ENCODE measurements around the gene DHRS2.
A peak's percentile ranks its signal among the peaks of the same experiment; 100 is the strongest.
"Not testable (repeated sequence)": the region's sequence is repeated elsewhere in the genome, so short reads cannot be mapped to it uniquely, and the experiment has no call there.

Gene DHRS2

DNA sequence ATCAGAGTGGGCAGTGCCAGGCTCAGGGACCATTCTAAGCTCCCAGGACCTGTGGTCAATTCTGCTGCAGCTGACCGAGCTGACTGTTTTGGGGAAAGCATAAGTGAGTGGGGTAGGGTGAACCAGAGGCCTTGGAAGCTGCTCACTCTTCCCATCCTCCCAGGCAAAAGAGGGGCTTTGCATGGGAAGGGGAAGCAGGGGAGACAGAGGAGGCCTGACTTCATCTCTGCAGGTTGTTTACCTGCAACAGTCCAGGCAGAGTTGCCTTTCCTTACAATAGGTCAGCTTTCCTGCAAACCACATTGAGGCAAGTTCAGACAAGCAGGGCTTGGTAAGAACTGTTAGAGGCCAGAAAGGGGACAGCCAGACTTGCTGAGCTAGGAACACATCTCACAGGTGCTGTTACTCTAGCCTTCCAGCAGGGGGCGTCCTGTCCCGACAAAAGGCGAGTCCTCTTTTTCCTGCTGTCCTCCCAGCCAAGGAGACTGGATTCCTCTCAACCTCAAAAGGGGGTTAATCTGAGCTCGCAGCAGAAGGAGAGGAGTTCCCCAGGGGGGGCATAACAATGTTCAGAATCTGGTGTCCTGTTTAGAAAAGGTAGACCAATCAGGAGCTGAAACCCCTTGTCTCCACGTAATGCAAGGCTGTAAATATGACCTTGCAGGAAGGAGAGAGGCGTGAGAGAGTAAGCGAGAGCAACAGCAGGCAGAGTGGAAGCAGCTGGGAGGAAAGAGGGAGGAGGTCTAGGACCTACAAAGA, 4.3 kb upstream of the DHRS2 start:
- peak; percentile 84 for DNase-seq (ENCODE audit: low read depth)
- no peak overlapping the region for H3K4me3 ChIP-seq (ENCODE audit: low read depth, low read length)
- TF ChIP-seq, protein P1, sequence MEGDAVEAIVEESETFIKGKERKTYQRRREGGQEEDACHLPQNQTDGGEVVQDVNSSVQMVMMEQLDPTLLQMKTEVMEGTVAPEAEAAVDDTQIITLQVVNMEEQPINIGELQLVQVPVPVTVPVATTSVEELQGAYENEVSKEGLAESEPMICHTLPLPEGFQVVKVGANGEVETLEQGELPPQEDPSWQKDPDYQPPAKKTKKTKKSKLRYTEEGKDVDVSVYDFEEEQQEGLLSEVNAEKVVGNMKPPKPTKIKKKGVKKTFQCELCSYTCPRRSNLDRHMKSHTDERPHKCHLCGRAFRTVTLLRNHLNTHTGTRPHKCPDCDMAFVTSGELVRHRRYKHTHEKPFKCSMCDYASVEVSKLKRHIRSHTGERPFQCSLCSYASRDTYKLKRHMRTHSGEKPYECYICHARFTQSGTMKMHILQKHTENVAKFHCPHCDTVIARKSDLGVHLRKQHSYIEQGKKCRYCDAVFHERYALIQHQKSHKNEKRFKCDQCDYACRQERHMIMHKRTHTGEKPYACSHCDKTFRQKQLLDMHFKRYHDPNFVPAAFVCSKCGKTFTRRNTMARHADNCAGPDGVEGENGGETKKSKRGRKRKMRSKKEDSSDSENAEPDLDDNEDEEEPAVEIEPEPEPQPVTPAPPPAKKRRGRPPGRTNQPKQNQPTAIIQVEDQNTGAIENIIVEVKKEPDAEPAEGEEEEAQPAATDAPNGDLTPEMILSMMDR (IDR thresholded peaks at IDR 0.05; ENCODE audit: insufficient read depth, low read depth, low read length, missing control alignments): peak; percentile 97

DNA sequence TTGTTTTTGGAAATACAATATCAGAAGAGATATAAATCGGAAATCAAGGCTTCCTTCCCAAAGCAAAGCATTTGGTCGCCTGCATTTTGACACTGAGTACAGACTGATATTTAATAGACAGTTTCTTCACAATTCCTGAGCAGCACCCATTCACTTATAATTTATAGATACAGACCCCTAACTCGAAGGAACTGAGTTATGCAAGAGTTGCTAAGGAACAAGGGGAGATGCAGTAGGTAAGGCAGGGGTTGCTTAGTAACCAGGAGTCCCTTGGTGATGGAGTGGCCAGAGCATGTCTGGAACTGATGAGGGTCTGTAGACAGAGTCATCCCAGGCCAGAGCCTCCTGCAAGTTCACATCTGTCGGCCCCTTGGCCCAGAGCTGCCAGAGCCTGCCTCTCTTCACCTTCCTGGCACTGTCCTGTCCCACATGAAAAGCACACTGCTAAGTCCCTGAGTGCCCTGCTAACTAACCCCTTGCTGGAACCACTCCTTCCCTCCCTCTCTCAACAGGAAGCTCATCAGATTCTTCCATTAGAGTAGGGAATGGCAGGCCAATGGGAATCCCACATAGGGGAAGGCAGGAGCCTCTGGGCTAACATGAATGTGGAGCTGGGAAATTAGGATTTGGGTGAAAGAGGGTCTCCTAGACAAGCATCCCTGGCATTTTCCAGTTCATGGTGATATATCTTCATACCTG, 3.6 kb upstream of the DHRS2 start:
- no peak overlapping the region for H3K4me3 ChIP-seq (ENCODE audit: low read depth, low read length)
- TF ChIP-seq, protein P1 (IDR thresholded peaks at IDR 0.05; ENCODE audit: insufficient read depth, low read depth, low read length, missing control alignments): no peak
- no peak for DNase-seq (ENCODE audit: low read depth)

DNA sequence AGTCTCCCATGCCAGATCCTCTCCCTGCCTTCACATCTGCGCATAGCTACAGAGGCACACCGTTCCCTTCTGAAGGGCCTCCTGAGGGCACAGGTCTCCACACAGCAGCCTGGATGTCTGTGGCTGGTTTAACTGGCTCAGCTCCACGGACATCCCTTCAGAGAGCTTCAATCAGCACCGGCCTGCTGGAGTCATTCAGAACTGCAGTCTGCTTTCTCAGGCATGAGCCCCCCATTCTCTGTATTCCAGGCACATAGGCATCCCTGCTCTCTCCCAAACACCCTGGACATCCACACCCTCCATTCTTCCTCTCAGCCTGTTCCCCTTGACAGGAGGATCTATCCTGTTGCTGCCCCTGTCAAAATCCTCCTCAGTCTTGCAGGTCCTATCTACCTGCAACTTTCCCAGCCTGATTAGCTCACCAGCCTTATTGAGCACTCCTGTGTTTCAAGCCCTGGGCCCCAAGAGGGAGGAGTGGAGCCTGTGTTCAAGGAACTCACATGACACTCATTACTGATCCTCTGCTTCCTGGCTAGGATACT, 2.9 kb upstream of the DHRS2 start:
- DNase-seq (ENCODE audit: low read depth): no peak
- no peak overlapping the region for H3K4me3 ChIP-seq (ENCODE audit: low read depth, low read length)
- TF ChIP-seq, protein P1 (IDR thresholded peaks at IDR 0.05; ENCODE audit: insufficient read depth, low read depth, low read length, missing control alignments): no peak

DNA sequence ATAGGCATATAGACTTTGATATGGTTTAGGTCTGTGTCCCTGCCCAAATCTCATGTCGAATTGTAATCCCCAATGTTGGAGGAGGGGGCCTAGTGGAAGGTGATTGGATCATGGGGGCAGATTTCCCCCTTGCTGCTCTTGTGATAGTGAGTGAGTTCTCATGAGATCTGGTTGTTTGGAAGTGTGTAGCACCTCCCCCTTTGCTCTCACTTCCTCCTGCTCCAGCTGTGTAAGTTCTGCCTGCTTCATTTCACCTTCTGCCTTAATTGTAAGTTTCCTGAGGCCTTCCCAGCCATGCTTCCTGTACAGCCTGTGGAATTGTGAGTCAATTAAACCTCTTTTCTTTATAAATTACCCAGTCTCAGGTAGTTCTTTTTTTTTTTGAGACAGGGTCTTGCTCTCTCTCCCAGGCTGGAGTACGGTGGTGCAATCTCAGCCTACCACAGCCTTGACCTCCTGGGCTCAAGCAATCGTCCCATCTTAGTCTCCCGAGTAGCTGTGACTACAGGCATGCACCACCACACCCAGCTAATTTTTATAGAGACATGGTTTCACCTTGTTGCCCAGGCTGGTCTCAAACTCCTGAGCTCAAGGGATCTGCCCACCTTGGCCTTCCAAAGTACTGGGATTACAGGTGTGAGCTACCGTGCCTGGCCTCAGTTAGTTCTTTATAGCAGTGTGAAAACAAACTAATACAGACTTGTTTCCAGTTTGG, 1.3 kb upstream of the DHRS2 start:
- H3K4me3 ChIP-seq (ENCODE audit: low read depth, low read length): not testable (repeated sequence)
- DNase-seq (ENCODE audit: low read depth): peak; percentile 17

DNA sequence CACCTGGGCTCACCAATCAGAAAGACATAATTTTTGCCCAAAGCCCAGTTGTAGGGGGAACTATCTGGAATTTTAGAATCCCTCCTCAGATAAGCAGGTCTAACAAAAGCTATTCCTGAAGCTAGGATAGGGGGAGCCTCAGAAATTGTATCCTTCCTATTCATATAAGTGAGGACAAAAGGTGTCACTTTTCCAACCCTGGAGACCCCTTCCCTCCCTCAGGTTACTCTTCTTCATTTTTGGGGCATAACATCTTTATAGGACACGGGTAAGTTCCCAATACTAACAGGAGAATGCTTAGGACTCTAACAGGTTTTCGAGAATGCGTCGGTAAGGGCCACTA, 1.1 kb downstream of the DHRS2 start:
- DNase-seq (ENCODE audit: low read depth): not testable (repeated sequence)

DNA sequence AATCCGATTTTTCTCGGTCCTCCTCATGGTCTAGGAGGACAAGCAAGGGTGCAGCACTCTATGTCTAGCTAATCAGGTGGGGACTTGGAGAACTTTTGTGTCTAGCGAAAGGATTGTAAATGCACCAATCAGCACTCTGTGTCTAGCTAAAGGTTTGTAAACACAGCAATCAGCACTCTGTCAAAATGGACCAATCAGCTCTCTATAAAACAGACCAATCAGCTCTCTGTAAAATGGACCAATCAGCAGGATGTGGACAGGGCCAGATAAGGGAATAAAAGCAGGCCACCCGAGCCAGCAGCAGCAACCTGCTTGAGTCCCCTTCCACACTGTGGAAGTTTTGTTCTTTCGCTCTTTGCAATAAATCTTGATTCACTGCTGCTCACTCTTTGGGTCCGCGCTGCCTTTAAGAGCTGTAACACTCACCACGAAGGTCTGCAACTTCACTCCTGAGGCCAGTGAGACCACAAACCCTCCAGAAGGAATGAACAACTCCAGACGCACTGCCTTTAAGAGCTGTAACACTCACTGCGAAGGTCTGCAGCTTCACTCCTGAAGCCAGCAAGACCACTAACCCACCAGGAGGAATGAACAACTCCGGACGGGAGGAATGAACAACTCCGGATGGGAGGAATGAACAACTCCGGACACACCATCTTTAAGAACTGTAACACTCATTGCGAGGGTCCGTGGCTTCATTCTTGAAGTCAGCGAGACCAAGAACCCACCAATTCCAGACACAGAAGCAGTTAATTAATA, 1.7 kb downstream of the DHRS2 start:
- not testable (repeated sequence) for DNase-seq (ENCODE audit: low read depth); H3K4me3 ChIP-seq (ENCODE audit: low read depth, low read length)

More for the DNA sequence above, 1.1 kb downstream of the DHRS2 start:
- not testable (repeated sequence) for H3K4me3 ChIP-seq (ENCODE audit: low read depth, low read length)

DNA sequence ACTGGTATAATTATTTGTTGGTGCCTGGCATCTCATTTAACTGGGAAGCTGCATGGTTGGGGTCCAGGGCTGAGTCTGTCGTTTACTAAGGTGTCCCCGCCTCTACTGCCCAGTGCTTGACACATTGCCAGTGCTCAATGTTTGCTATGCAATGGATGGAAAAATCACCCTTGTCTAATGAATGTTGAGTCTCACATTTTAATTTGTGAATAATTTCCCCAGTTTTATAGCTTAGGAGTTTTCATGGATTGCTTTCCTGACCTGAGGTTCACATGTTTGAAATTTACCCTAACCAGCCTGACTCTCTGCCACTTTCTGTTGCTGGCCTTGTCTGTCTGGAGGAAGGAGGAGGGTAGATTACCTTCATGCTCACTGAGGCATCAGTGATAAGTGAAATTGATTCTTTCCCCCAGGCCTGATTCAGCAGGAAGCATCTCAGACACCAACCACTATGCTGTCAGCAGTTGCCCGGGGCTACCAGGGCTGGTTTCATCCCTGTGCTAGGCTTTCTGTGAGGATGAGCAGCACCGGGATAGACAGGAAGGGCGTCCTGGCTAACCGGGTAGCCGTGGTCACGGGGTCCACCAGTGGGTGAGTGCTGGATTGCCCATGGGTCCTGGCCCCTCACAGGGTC, 2.4 kb downstream of the DHRS2 start:
- no peak for DNase-seq (ENCODE audit: low read depth)
- no peak overlapping the region for H3K4me3 ChIP-seq (ENCODE audit: low read depth, low read length)
- TF ChIP-seq, protein P1 (IDR thresholded peaks at IDR 0.05; ENCODE audit: insufficient read depth, low read depth, low read length, missing control alignments): no peak

All from GM12865 (cell line).